MM.1S (cell line): ENCODE data around the gene SCUBE3.
A peak's percentile ranks its signal among the peaks of the same experiment; 100 is the strongest.

Experiments
- DNase-seq: peaks from one replicate; pipeline ENCODE4 v3.0.0-alpha.2; 2015
- H2AFZ ChIP-seq: fragments of 300-600 bp; sonication (generic); 2 replicates; pipeline ENCODE4 v1.6.0; 2016; ENCODE audit warnings: antibody characterized with exemption, low read length
- H3F3A ChIP-seq: fragments of 300-600 bp; sonication (generic); 2 replicates; pipeline ENCODE4 v1.6.1; 2016; ENCODE audit warnings: mild to moderate bottlenecking, antibody characterized with exemption, low read length, moderate library complexity, mixed read lengths; ENCODE audit not compliant: insufficient read depth
- H3K27ac ChIP-seq: fragments of 300-600 bp; sonication (generic); 2 replicates; pipeline ENCODE4 v1.5.1; 2016; ENCODE audit warnings: mild to moderate bottlenecking, low read length
- H3K27me3 ChIP-seq: fragments of 300-600 bp; sonication (generic); replicated peaks from 2 replicates; pipeline ENCODE4 v1.6.0; 2016; ENCODE audit warnings: low read length; ENCODE audit not compliant: insufficient read depth
- H3K36me3 ChIP-seq: fragments of 300-600 bp; sonication (generic); replicated peaks from 2 replicates; pipeline ENCODE4 v1.6.1; 2016; ENCODE audit warnings: mild to moderate bottlenecking, low read length, mixed read lengths; ENCODE audit not compliant: insufficient read depth
- H3K4me1 ChIP-seq: fragments of 300-600 bp; sonication (generic); 2 replicates; pipeline ENCODE4 v1.6.1; 2016; ENCODE audit warnings: low read length, mixed read lengths
- H3K4me2 ChIP-seq: fragments of 300-600 bp; sonication (generic); 2 replicates; pipeline ENCODE4 v1.6.0; 2016; ENCODE audit warnings: low read depth, low read length
- H3K4me3 ChIP-seq: fragments of 300-600 bp; sonication (generic); 2 replicates; pipeline ENCODE4 v1.5.1; 2016; ENCODE audit warnings: low read length, mixed read lengths
- H3K79me2 ChIP-seq: fragments of 300-600 bp; sonication (generic); 2 replicates; pipeline ENCODE4 v1.6.1; 2016; ENCODE audit warnings: mixed run types, low read length, mixed read lengths
- H3K9ac ChIP-seq: fragments of 300-600 bp; sonication (generic); 2 replicates; pipeline ENCODE4 v1.6.1; 2016; ENCODE audit warnings: low read length, mixed read lengths
- H3K9me2 ChIP-seq: fragments of 300-600 bp; sonication (generic); replicated peaks from 2 replicates; pipeline ENCODE4 v1.6.1; 2016; ENCODE audit warnings: mild to moderate bottlenecking, low read length, mixed read lengths; ENCODE audit not compliant: insufficient read depth
- H3K9me3 ChIP-seq: fragments of 300-600 bp; sonication (generic); replicated peaks from 2 replicates; pipeline ENCODE4 v1.6.1; 2016; ENCODE audit warnings: mild to moderate bottlenecking, low read length, mixed read lengths; ENCODE audit not compliant: insufficient read depth
- H4K20me1 ChIP-seq: fragments of 300-600 bp; sonication (generic); 2 replicates; pipeline ENCODE4 v1.6.1; 2016; ENCODE audit warnings: mild to moderate bottlenecking, low read length, moderate library complexity, mixed read lengths; ENCODE audit not compliant: insufficient read depth
- EZH2 ChIP-seq: fragments of 300-600 bp; sonication (generic); optimal IDR thresholded peaks from 2 replicates; pipeline ENCODE3; 2017; ENCODE audit warnings: low read depth, mild to moderate bottlenecking, antibody characterized with exemption, low read length, mixed read lengths
- EZH2phosphoT487 ChIP-seq: fragments of 300-600 bp; sonication (generic); IDR thresholded peaks from 2 replicates; pipeline ENCODE4 v1.6.1; 2018; ENCODE audit warnings: antibody characterized with exemption, low read length
- TF ChIP-seq, protein P1 (sequence below): fragments of 300-600 bp; sonication (generic); IDR thresholded peaks from 2 replicates; pipeline ENCODE4 v1.5.1; 2016; ENCODE audit warnings: antibody characterized with exemption, low read length, mixed read lengths

The SCUBE3 gene

DNA sequence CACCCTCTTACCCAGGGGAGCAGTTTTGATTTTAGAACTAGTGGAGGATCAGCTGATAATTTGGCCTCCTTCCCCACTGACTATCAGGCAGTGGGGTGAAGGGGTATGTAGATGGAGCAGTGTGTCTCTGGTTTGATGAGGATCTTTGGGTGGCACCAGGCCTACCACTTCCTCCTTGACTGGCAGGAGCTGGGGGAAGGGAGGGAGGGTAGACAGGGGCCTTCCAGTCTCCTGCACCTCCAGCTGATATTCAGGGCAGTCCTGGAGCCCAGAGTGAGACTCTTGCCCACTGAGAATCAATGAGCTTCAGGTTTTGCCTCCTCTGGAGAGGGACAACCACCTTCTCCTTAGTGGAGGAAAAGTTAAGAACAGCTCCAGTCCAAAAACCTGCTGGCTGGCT lies 87.1 kb downstream of the SCUBE3 start:
- Histone ChIP-seq H4K20me1 (no peaks in the 10 kb centered on the region), H3K4me2 (peak overlapping the region; percentile 61; the same call in 1 of the 2 replicates), H2AFZ (no peak overlapping the region), H3K9ac (no peak overlapping the region), H3K4me3 (no peak overlapping the region), H3K9me2 (no peaks in the 10 kb centered on the region), H3K27me3 (no peaks in the 10 kb centered on the region), H3K27ac (peak overlapping the region; percentile 93; the same call in 1 of the 2 replicates), H3K79me2 (peaks cover 65% of the 10 kb centered on the region), H3K4me1 (peaks cover 62% of the 10 kb centered on the region), H3K36me3 (no peaks in the 10 kb centered on the region), H3K9me3 (no peaks in the 10 kb centered on the region), H3F3A (peaks cover 30% of the 10 kb centered on the region)
- no peak for TF ChIP-seq EZH2
- no peak for TF ChIP-seq EZH2phosphoT487
- TF ChIP-seq, protein P1, sequence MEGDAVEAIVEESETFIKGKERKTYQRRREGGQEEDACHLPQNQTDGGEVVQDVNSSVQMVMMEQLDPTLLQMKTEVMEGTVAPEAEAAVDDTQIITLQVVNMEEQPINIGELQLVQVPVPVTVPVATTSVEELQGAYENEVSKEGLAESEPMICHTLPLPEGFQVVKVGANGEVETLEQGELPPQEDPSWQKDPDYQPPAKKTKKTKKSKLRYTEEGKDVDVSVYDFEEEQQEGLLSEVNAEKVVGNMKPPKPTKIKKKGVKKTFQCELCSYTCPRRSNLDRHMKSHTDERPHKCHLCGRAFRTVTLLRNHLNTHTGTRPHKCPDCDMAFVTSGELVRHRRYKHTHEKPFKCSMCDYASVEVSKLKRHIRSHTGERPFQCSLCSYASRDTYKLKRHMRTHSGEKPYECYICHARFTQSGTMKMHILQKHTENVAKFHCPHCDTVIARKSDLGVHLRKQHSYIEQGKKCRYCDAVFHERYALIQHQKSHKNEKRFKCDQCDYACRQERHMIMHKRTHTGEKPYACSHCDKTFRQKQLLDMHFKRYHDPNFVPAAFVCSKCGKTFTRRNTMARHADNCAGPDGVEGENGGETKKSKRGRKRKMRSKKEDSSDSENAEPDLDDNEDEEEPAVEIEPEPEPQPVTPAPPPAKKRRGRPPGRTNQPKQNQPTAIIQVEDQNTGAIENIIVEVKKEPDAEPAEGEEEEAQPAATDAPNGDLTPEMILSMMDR: no peak
- DNase-seq: no peak
